Keratinocyte (primary cell): ENCODE results near the gene GBP2. TPM values are rescaled to one million over a fixed set of nuclear protein-coding genes. Genes with fewer than 3 reads are reported as not detected.

ENCODE experiments used
- DNase-seq: peaks from one replicate; pipeline ENCODE4 v3.0.0-alpha.2; 2011; ENCODE audit warnings: low read depth, missing footprints, low spot score
- FAIRE-seq: peaks from 2 replicates; lab custom pipeline; 2011; peaks lifted over from hg19 to GRCh38; lab: Jason Lieb, UNC
- H2AFZ ChIP-seq: 2 replicates; pipeline ENCODE4 v1.6.0; 2012; ENCODE audit warnings: low read length, control low read depth, inconsistent platforms; ENCODE audit not compliant: control insufficient read depth
- H3K27ac ChIP-seq: 2 replicates; pipeline ENCODE4 v1.5.1; 2011; ENCODE audit warnings: low read length; ENCODE audit not compliant: control insufficient read depth, insufficient read depth
- H3K27me3 ChIP-seq: 3 replicates; pipeline ENCODE4 v1.6.0; 2011; ENCODE audit warnings: low read length; ENCODE audit not compliant: control insufficient read depth, insufficient read depth; ENCODE audit errors: extremely low read depth
- H3K36me3 ChIP-seq, 2 experiments: 2 replicates in 1 of 2; 3 replicates in 1 of 2; pipeline ENCODE4 v1.5.1; 2011; ENCODE audit warnings: low read length in 2 of 2, mild to moderate bottlenecking in 1 of 2; ENCODE audit not compliant: control insufficient read depth in 2 of 2, insufficient read depth in 2 of 2; ENCODE audit errors: extremely low read depth in 1 of 2
- H3K4me1 ChIP-seq: 3 replicates; pipeline ENCODE4 v1.5.1; 2011; ENCODE audit warnings: low read length; ENCODE audit not compliant: control insufficient read depth, insufficient read depth; ENCODE audit errors: extremely low read depth
- H3K4me2 ChIP-seq: 3 replicates; pipeline ENCODE4 v1.6.0; 2011; ENCODE audit warnings: low read depth, low read length; ENCODE audit not compliant: control insufficient read depth, insufficient read depth; ENCODE audit errors: extremely low read depth
- H3K4me3 ChIP-seq, 3 experiments: fragments of 200-600 bp in 1 of 3; sonication (generic) in 1 of 3; 2 replicates in 2 of 3; 3 replicates in 1 of 3; pipeline ENCODE4 v1.5.1; 2011 to 2016; ENCODE audit warnings: low read length in 3 of 3, mild to moderate bottlenecking in 3 of 3, control low read depth in 2 of 3, inconsistent platforms in 1 of 3, low read depth in 1 of 3, mixed read lengths in 1 of 3, mixed run types in 1 of 3, moderate library complexity in 1 of 3; ENCODE audit not compliant: control insufficient read depth in 2 of 3, insufficient read depth in 2 of 3; ENCODE audit errors: extremely low read depth in 1 of 3
- H3K79me2 ChIP-seq: 2 replicates; pipeline ENCODE4 v1.6.0; 2012; ENCODE audit warnings: low read length; ENCODE audit not compliant: control insufficient read depth, insufficient read depth
- H3K9ac ChIP-seq: 3 replicates; pipeline ENCODE4 v1.6.0; 2011; ENCODE audit warnings: low read length; ENCODE audit not compliant: control insufficient read depth, insufficient read depth; ENCODE audit errors: extremely low read depth
- H3K9me1 ChIP-seq: 3 replicates; pipeline ENCODE4 v1.6.0; 2011; ENCODE audit warnings: low read length; ENCODE audit not compliant: control insufficient read depth, insufficient read depth; ENCODE audit errors: extremely low read depth
- H3K9me3 ChIP-seq: 2 replicates; pipeline ENCODE4 v1.5.1; 2012; ENCODE audit warnings: low read depth, low read length; ENCODE audit not compliant: control insufficient read depth
- H4K20me1 ChIP-seq: 3 replicates; pipeline ENCODE4 v1.6.0; 2011; ENCODE audit warnings: low read length; ENCODE audit not compliant: control insufficient read depth, insufficient read depth; ENCODE audit errors: extremely low read depth
- EZH2 ChIP-seq: IDR thresholded peaks from one replicate; pipeline ENCODE4 v1.6.1; 2012; ENCODE audit warnings: inconsistent platforms, mild to moderate bottlenecking, low read length, moderate library complexity
- dilution Hi-C: fragments of 300-500 bp; cut with MboI; formaldehyde crosslinking; loops from one replicate; pipeline ENCODE4 v1.7.0; 2020; ENCODE audit warnings: low sequenced_read_pairs; ENCODE audit not compliant: extremely low pct_ligation_motif_present
- polyA plus RNA-seq, 5 experiments: library from polyadenylated mRNA; depleted of rRNA in 3 of 5; stranded (reverse) in 3 of 5; stranded (forward) in 1 of 5; unstranded in 1 of 5; fragments of >200 nt; gene quantifications; 1 replicate in 1 of 5; 2 replicates in 3 of 5; 3 replicates in 1 of 5; pipeline versions ENCODE4 v1.2.1 to v1.2.3, GENCODE V29; 2011 to 2012; ENCODE audit warnings: missing spikeins in 2 of 5, low read depth in 1 of 5, low replicate concordance in 1 of 5
- TF ChIP-seq, protein P1 (sequence below), 3 experiments: IDR thresholded peaks in 1 of 3; conservative IDR thresholded peaks in 1 of 3; optimal IDR thresholded peaks in 1 of 3; 2 replicates in 2 of 3; 3 replicates in 1 of 3; pipeline versions ENCODE3 to v1.5.1; 2011; ENCODE audit warnings: low read length in 3 of 3, mild to moderate bottlenecking in 3 of 3, moderate library complexity in 2 of 3, control low read depth in 1 of 3, inconsistent platforms in 1 of 3; ENCODE audit not compliant: insufficient read depth in 2 of 3; ENCODE audit errors: extremely low read depth in 1 of 3

The GBP2 gene
- polyA plus RNA-seq, 1 donor (not counting 4 experiments of a cell fraction or from before 2014, with no cell fraction given), result 0.43 TPM

DNA sequence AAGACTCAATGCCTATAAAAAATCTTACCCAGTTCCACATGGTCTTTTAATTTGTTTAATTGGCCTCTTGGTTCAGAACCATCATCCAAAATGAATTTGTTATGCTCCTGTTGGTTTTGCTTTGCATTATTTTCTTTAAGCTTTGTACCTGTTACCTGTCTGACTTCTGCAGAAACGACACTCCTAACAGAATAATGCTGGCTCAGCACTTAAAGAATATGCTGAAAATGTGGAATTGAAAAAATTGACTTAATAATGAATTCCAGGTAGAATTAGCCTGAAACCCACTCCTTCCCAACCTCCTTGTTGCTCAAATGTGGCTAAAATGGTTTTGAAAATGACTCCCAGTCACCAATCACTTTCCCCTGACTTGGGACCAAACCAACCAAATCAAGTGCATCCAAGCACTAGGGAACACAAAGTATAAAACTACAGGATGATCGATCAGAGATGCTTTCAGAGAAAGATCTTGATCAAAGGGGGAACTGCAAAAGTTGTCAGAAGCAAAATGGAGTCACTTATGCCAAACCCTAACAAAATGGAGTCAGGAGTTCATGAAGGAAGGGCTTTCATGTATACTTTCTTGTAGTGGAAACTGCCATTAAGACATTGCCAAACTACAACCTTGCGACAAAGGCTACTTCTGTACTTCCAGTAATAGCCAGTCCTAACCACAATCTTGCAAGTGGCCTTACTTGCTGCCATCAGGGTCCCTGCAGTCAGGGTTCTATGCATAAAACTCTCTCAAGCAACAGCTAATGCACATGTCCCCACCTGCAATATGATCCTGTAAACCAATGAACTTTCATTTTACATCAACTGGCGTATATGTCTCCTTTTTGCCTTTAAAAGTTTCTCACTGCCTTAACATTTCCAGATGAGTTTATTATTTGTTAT is 44.5 kb upstream of the GBP2 start:
- dilution Hi-C loops, result no loop called here
- H3K4me3 ChIP-seq, result no peak overlapping the region
- no peaks in the 10 kb centered on the region for H3K27me3 ChIP-seq
- H3K79me2 ChIP-seq, result no peaks in the 10 kb centered on the region
- H2AFZ ChIP-seq, result no peak overlapping the region
- FAIRE-seq (no peak), DNase-seq (no peak)
- H3K4me1 ChIP-seq, result no peaks in the 10 kb centered on the region
- no peaks in the 10 kb centered on the region for H4K20me1 ChIP-seq
- no peak overlapping the region for H3K27ac ChIP-seq
- H3K4me2 ChIP-seq, result no peak overlapping the region
- H3K9ac ChIP-seq, result no peak overlapping the region
- H3K9me3 ChIP-seq, result no peaks in the 10 kb centered on the region
- H3K9me1 ChIP-seq, result no peaks in the 10 kb centered on the region
- no peaks in the 10 kb centered on the region for H3K36me3 ChIP-seq
- TF ChIP-seq, protein P1, sequence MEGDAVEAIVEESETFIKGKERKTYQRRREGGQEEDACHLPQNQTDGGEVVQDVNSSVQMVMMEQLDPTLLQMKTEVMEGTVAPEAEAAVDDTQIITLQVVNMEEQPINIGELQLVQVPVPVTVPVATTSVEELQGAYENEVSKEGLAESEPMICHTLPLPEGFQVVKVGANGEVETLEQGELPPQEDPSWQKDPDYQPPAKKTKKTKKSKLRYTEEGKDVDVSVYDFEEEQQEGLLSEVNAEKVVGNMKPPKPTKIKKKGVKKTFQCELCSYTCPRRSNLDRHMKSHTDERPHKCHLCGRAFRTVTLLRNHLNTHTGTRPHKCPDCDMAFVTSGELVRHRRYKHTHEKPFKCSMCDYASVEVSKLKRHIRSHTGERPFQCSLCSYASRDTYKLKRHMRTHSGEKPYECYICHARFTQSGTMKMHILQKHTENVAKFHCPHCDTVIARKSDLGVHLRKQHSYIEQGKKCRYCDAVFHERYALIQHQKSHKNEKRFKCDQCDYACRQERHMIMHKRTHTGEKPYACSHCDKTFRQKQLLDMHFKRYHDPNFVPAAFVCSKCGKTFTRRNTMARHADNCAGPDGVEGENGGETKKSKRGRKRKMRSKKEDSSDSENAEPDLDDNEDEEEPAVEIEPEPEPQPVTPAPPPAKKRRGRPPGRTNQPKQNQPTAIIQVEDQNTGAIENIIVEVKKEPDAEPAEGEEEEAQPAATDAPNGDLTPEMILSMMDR (optimal IDR thresholded peaks at IDR 0.05 in 1 of 3, IDR thresholded peaks at IDR 0.05 in 1 of 3, conservative IDR thresholded peaks at IDR 0.05 in 1 of 3; ENCODE audit: extremely low read depth in 1 of 3, insufficient read depth in 2 of 3, low read length in 3 of 3), result no peak
- no peak for TF ChIP-seq EZH2

DNA sequence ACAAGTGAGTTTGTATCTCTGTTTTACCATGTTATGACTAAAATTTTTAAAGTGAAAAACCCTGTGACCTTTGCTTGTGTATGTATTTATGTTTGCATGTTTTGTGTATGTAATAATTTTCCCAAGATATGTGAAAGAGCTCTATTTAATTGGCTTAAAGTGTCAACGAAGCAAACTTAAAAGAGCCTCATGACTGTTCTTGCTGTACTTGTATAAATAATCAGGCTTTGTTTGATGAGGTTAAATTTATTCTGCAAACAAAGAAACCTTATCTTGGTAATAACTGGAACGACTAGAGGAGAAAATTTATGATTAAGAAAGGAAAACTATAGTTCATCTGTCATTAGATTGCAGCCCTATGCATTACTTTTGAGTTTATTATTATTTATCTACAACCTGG is 43.3 kb upstream of the GBP2 start:
- no peaks in the 10 kb centered on the region for H3K4me1 ChIP-seq
- no peak overlapping the region for H2AFZ ChIP-seq
- dilution Hi-C loops, result no loop called here
- H3K36me3 ChIP-seq, result no peaks in the 10 kb centered on the region
- TF ChIP-seq EZH2, result no peak
- TF ChIP-seq, protein P1 (optimal IDR thresholded peaks at IDR 0.05 in 1 of 3, IDR thresholded peaks at IDR 0.05 in 1 of 3, conservative IDR thresholded peaks at IDR 0.05 in 1 of 3; ENCODE audit: extremely low read depth in 1 of 3, insufficient read depth in 2 of 3, low read length in 3 of 3), result no peak
- DNase-seq, result no peak
- no peak for FAIRE-seq
- no peaks in the 10 kb centered on the region for H3K9me1 ChIP-seq
- H3K9me3 ChIP-seq, result no peaks in the 10 kb centered on the region
- no peak overlapping the region for H3K4me3 ChIP-seq
- H3K27ac ChIP-seq, result no peak overlapping the region
- H3K79me2 ChIP-seq, result no peaks in the 10 kb centered on the region
- no peak overlapping the region for H3K4me2 ChIP-seq
- no peaks in the 10 kb centered on the region for H3K27me3 ChIP-seq
- no peak overlapping the region for H3K9ac ChIP-seq
- no peaks in the 10 kb centered on the region for H4K20me1 ChIP-seq
